ENCODE results near the gene SARM1. TPM values are rescaled to one million over a fixed set of nuclear protein-coding genes. Genes with fewer than 3 reads are reported as not detected.

Gene SARM1
- total and polyA plus RNA-seq, 8 donors = 11.7 to 19.9 (median 13.2) TPM

DNA sequence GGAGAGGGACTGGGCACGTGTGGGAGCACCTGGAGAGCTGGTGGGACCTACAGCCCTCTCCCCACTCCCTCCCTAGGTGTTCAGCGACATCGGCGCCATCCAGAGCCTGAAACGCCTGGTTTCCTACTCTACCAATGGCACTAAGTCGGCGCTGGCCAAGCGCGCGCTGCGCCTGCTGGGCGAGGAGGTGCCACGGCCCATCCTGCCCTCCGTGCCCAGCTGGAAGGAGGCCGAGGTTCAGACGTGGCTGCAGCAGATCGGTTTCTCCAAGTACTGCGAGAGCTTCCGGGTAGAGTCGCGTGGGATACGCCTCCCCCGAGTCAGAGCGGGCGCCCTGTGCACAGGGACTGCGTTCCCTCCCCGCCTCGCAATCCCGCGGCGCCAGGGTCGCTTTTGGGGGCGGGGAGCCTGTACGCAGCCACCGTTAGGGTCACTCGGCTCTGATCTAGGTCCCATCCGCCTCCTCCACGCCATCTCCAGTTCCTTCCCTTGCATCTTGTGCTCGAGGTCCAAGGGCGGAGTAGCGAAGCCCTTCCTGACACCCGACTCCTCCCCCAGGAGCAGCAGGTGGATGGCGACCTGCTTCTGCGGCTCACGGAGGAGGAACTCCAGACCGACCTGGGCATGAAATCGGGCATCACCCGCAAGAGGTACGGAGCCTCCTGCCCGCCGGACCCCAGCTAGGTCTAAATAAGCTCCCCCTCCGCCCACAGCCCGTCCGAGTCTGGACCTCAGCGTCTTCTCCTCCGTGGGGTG, 13.0 kb downstream of the SARM1 start:
- ATAC-seq (peak; percentile 87), DNase-seq (peak in 2 of 4 donors; percentile 83 to 90)
- Histone ChIP-seq H3K4me1 (peaks cover 0 to 38% of the 10 kb centered on the region in 2 donors), H3K27ac (peak overlapping the region; percentile 48 to 63), H3K4me3 (peak overlapping the region; percentile 34 to 61), H3K9me3 (no peaks in the 10 kb centered on the region), H3K27me3 (peaks cover 0 to 34% of the 10 kb centered on the region in 2 donors), H3K36me3 (peaks cover 0 to 17% of the 10 kb centered on the region in 2 donors)
- TF ChIP-seq, protein P1, sequence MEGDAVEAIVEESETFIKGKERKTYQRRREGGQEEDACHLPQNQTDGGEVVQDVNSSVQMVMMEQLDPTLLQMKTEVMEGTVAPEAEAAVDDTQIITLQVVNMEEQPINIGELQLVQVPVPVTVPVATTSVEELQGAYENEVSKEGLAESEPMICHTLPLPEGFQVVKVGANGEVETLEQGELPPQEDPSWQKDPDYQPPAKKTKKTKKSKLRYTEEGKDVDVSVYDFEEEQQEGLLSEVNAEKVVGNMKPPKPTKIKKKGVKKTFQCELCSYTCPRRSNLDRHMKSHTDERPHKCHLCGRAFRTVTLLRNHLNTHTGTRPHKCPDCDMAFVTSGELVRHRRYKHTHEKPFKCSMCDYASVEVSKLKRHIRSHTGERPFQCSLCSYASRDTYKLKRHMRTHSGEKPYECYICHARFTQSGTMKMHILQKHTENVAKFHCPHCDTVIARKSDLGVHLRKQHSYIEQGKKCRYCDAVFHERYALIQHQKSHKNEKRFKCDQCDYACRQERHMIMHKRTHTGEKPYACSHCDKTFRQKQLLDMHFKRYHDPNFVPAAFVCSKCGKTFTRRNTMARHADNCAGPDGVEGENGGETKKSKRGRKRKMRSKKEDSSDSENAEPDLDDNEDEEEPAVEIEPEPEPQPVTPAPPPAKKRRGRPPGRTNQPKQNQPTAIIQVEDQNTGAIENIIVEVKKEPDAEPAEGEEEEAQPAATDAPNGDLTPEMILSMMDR (IDR thresholded peaks at IDR 0.05) = no peak
- intact Hi-C loops (cut with DNase I) = no loop called here

DNA sequence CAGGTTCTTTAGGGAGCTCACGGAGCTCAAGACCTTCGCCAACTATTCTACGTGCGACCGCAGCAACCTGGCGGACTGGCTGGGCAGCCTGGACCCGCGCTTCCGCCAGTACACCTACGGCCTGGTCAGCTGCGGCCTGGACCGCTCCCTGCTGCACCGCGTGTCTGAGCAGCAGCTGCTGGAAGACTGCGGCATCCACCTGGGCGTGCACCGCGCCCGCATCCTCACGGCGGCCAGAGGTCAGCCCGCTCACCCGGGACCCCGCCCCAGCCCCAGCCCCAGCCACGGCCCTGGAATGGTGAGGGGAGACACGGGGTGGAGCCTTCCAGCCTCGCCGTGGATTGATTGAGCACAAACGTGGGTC, 13.5 kb downstream of the SARM1 start:
- Histone ChIP-seq H3K27ac (peak overlapping the region in 1 of 2 donors; percentile 63), H3K9me3 (no peaks in the 10 kb centered on the region), H3K36me3 (peaks cover 0 to 23% of the 10 kb centered on the region in 2 donors), H3K27me3 (peaks cover 0 to 34% of the 10 kb centered on the region in 2 donors), H3K4me3 (peak overlapping the region; percentile 34 to 61), H3K4me1 (peaks cover 0 to 38% of the 10 kb centered on the region in 2 donors)
- DNase-seq (peak in 1 of 4 donors; percentile 84), ATAC-seq (peak; percentile 62)
- intact Hi-C loops (cut with DNase I) = no loop called here
- TF ChIP-seq, protein P1 (IDR thresholded peaks at IDR 0.05) = no peak

DNA sequence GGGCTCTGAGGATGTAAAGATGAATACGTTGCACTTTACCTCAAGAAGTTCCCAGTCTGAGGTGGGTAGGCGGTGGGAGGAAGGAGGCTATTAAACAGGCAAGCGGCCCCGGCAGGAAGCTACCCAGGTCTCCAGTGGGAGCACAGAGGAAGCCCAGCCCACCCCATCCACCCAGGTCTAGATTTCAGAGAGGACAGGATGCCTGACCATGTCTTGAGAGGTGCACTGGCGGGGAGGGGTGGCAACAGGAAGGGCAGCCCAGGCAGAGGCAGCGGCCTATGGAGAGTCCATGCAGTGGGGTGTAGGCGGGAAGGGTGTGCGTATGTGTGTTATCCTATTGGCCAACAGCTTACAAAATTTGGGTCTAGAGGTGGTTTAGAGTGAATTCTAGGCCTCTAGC, 13.9 kb downstream of the SARM1 start:
- DNase-seq = no peak
- Histone ChIP-seq H3K36me3 (peaks cover 0 to 27% of the 10 kb centered on the region in 2 donors), H3K9me3 (no peaks in the 10 kb centered on the region), H3K4me3 (peak overlapping the region; percentile 34 to 61), H3K4me1 (peaks cover 0 to 34% of the 10 kb centered on the region in 2 donors), H3K27me3 (peaks cover 0 to 33% of the 10 kb centered on the region in 2 donors), H3K27ac (no peak overlapping the region)
- TF ChIP-seq, protein P1 (IDR thresholded peaks at IDR 0.05) = no peak
- no peak for ATAC-seq
- intact Hi-C loops (cut with DNase I) = no loop called here

DNA sequence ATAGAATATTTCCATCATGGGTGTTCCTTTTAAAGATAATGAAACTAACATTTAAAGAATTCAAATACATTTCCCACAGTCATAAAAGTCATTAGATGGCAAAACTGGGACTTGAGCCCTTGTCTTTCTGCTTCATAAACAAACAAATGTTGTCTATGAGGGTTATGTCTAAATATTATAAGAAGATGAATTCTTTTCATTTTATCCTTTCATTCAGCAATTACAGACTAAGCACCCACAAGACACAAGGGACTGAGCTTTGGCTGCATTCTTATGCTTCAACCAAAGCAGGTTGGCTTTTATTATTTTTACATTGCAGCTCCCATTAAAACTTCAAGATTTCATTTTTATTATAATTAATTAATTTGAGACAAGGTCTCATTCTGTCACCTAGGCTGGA, 14.9 kb downstream of the SARM1 start:
- Histone ChIP-seq H3K27me3 (peaks cover 0 to 23% of the 10 kb centered on the region in 2 donors), H3K36me3 (peaks cover 0 to 36% of the 10 kb centered on the region in 2 donors), H3K4me1 (peaks cover 0 to 24% of the 10 kb centered on the region in 2 donors), H3K4me3 (no peak overlapping the region), H3K9me3 (no peaks in the 10 kb centered on the region), H3K27ac (no peak overlapping the region)
- TF ChIP-seq, protein P1 (IDR thresholded peaks at IDR 0.05) = no peak
- intact Hi-C loops (cut with DNase I) = no loop called here
- DNase-seq = no peak
- ATAC-seq = no peak

DNA sequence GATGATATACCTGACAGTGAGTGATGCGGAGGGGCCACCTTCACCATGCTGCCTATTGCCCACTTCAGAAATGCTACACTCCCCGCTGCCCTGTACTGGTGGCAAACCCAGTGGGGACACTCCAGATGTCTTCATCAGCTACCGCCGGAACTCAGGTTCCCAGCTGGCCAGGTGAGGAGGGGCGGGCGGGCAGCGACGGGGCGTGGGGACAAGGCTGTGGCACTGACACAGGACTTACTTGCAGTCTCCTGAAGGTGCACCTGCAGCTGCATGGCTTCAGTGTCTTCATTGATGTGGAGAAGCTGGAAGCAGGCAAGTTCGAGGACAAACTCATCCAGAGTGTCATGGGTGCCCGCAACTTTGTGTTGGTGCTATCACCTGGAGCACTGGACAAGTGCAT, 16.6 kb downstream of the SARM1 start:
- TF ChIP-seq, protein P1 (IDR thresholded peaks at IDR 0.05) = no peak
- Histone ChIP-seq H3K27ac (no peak overlapping the region), H3K27me3 (peaks cover 0 to 13% of the 10 kb centered on the region in 2 donors), H3K9me3 (no peaks in the 10 kb centered on the region), H3K4me1 (peaks cover 0 to 19% of the 10 kb centered on the region in 2 donors), H3K4me3 (no peak overlapping the region), H3K36me3 (peaks cover 0 to 46% of the 10 kb centered on the region in 2 donors)
- ATAC-seq (no peak), DNase-seq (no peak)
- intact Hi-C loops (cut with DNase I) = no loop called here

Data from left lung (tissue), 10 donors.